H9 (cell line): ENCODE measurements around the gene TMEM41B. TPM values are rescaled to one million over a fixed set of nuclear protein-coding genes. Genes with fewer than 3 reads are reported as not detected.
A peak's percentile ranks its signal among the peaks of the same experiment; 100 is the strongest.

ENCODE experiments used
- DNase-seq: peaks from one replicate; pipeline ENCODE4 v3.0.0-alpha.2; 2017
- H2AFZ ChIP-seq: one replicate; pipeline ENCODE4 v1.6.1; 2013; ENCODE audit warnings: mild to moderate bottlenecking, low read length, control low read depth, moderate library complexity
- H2AK5ac ChIP-seq: 2 replicates; pipeline ENCODE4 v1.6.1; 2013; ENCODE audit warnings: low read length, control low read depth, mixed read lengths; ENCODE audit not compliant: insufficient read length
- H2BK120ac ChIP-seq: one replicate; pipeline ENCODE4 v1.6.1; 2013; ENCODE audit warnings: low read depth, mild to moderate bottlenecking, low read length, control low read depth, inconsistent platforms; ENCODE audit not compliant: poor library complexity, severe bottlenecking
- H2BK12ac ChIP-seq: 2 replicates; pipeline ENCODE4 v1.6.1; 2013; ENCODE audit warnings: low read length, control low read depth, mixed read lengths, low read depth; ENCODE audit not compliant: insufficient read length
- H2BK15ac ChIP-seq: 2 replicates; pipeline ENCODE4 v1.6.1; 2013; ENCODE audit warnings: low read depth, low read length, control low read depth
- H2BK20ac ChIP-seq: one replicate; pipeline ENCODE4 v1.6.1; 2013; ENCODE audit warnings: low read depth, mild to moderate bottlenecking, low read length, control low read depth, inconsistent platforms; ENCODE audit not compliant: poor library complexity, severe bottlenecking
- H2BK5ac ChIP-seq: 2 replicates; pipeline ENCODE4 v1.6.1; 2013; ENCODE audit warnings: low read length, control low read depth, mixed read lengths; ENCODE audit not compliant: insufficient read length
- H3K14ac ChIP-seq: 2 replicates; pipeline ENCODE4 v1.6.1; 2013; ENCODE audit warnings: low read length, control low read depth; ENCODE audit not compliant: insufficient read depth
- H3K18ac ChIP-seq: 2 replicates; pipeline ENCODE4 v1.6.1; 2013; ENCODE audit warnings: low read depth, mild to moderate bottlenecking, mixed read lengths, low read length, control low read depth; ENCODE audit not compliant: insufficient read length
- H3K23ac ChIP-seq: 2 replicates; pipeline ENCODE4 v1.6.1; 2013; ENCODE audit warnings: low read length, control low read depth, mixed read lengths, low read depth; ENCODE audit not compliant: insufficient read length
- H3K23me2 ChIP-seq: 2 replicates; pipeline ENCODE4 v1.6.1; 2013; ENCODE audit warnings: low read depth, mild to moderate bottlenecking, mixed read lengths, low read length, control low read depth; ENCODE audit not compliant: insufficient read length, poor library complexity, severe bottlenecking
- H3K27ac ChIP-seq: 2 replicates; pipeline ENCODE4 v1.5.1; 2013; ENCODE audit warnings: low read length, control low read depth, mixed read lengths, low read depth; ENCODE audit not compliant: insufficient read length
- H3K27me3 ChIP-seq: 2 replicates; pipeline ENCODE4 v1.6.1; 2013; ENCODE audit warnings: low read length, control low read depth, inconsistent platforms; ENCODE audit not compliant: insufficient read depth
- H3K4ac ChIP-seq: 2 replicates; pipeline ENCODE4 v1.6.1; 2013; ENCODE audit warnings: low read depth, mild to moderate bottlenecking, control low read depth, inconsistent platforms, low read length, moderate library complexity
- H3K4me1 ChIP-seq: 2 replicates; pipeline ENCODE4 v1.6.1; 2013; ENCODE audit warnings: low read length, control low read depth, inconsistent platforms; ENCODE audit not compliant: insufficient read depth
- H3K4me2 ChIP-seq: 2 replicates; pipeline ENCODE4 v1.6.1; 2013; ENCODE audit warnings: low read length, control low read depth, mixed read lengths; ENCODE audit not compliant: insufficient read length, insufficient read depth
- H3K56ac ChIP-seq: 2 replicates; pipeline ENCODE4 v1.6.1; 2013; ENCODE audit warnings: low read depth, mild to moderate bottlenecking, mixed read lengths, low read length, control low read depth; ENCODE audit not compliant: insufficient read length
- H3K79me1 ChIP-seq: 2 replicates; pipeline ENCODE4 v1.6.1; 2013; ENCODE audit warnings: low read depth, mild to moderate bottlenecking, moderate library complexity, low read length, control low read depth, inconsistent platforms; ENCODE audit not compliant: insufficient read depth, poor library complexity, severe bottlenecking
- H3K79me2 ChIP-seq: 2 replicates; pipeline ENCODE4 v1.6.1; 2013; ENCODE audit warnings: low read length, control low read depth, inconsistent platforms; ENCODE audit not compliant: insufficient read depth
- H3K9ac ChIP-seq: 2 replicates; pipeline ENCODE4 v1.6.1; 2013; ENCODE audit warnings: low read length, control low read depth, mixed read lengths; ENCODE audit not compliant: insufficient read length; ENCODE audit errors: extremely low read depth
- H3K9me3 ChIP-seq: one replicate; pipeline ENCODE4 v1.6.1; 2013; ENCODE audit warnings: low read depth, low read length, inconsistent platforms; ENCODE audit not compliant: control insufficient read depth
- H3T11ph ChIP-seq: one replicate; pipeline ENCODE4 v1.6.1; 2013; ENCODE audit warnings: mild to moderate bottlenecking, low read length, control low read depth, inconsistent platforms
- H4K20me1 ChIP-seq: one replicate; pipeline ENCODE4 v1.6.1; 2013; ENCODE audit not compliant: control insufficient read depth, insufficient read length, insufficient read depth
- H4K5ac ChIP-seq: 2 replicates; pipeline ENCODE4 v1.6.1; 2013; ENCODE audit warnings: low read depth, mild to moderate bottlenecking, mixed read lengths, low read length, control low read depth; ENCODE audit not compliant: insufficient read length
- H4K8ac ChIP-seq: replicated peaks from 2 replicates; pipeline ENCODE4 v1.6.1; 2013; ENCODE audit warnings: low read length, control low read depth, mixed read lengths, low read depth; ENCODE audit not compliant: insufficient read length
- H4K91ac ChIP-seq: 2 replicates; pipeline ENCODE4 v1.6.1; 2013; ENCODE audit warnings: low read depth, mild to moderate bottlenecking, moderate library complexity, mixed read lengths, low read length, control low read depth; ENCODE audit not compliant: insufficient read length
- H3K27ac Mint-ChIP-seq, 3 experiments: 2 replicates in 2 of 3; 3 replicates in 1 of 3; pipeline ENCODE4 v1.8.0; 2020 to 2021; ENCODE audit warnings: mixed read lengths in 3 of 3, mild to moderate bottlenecking in 1 of 3, moderate library complexity in 1 of 3
- H3K27me3 Mint-ChIP-seq: 2 replicates; pipeline ENCODE4 v1.8.0; 2021; ENCODE audit warnings: low read depth, mild to moderate bottlenecking, moderate library complexity, mixed read lengths
- H3K36me3 Mint-ChIP-seq, 3 experiments: 2 replicates in 2 of 3; 3 replicates in 1 of 3; pipeline ENCODE4 v1.8.0; 2020 to 2021; ENCODE audit warnings: low read depth in 3 of 3, mixed read lengths in 3 of 3; ENCODE audit not compliant: insufficient read depth in 1 of 3
- H3K4me1 Mint-ChIP-seq, 2 experiments: 2 replicates each; pipeline ENCODE4 v1.8.0; 2020; ENCODE audit warnings: mixed read lengths in 2 of 2
- H3K4me3 Mint-ChIP-seq, 2 experiments: 2 replicates in 1 of 2; 3 replicates in 1 of 2; pipeline ENCODE4 v1.8.0; 2020 to 2021; ENCODE audit warnings: mild to moderate bottlenecking in 2 of 2, mixed read lengths in 2 of 2, moderate library complexity in 1 of 2
- H3K9me3 Mint-ChIP-seq, 2 experiments: 2 replicates in 1 of 2; 3 replicates in 1 of 2; pipeline ENCODE4 v1.8.0; 2020; ENCODE audit warnings: mild to moderate bottlenecking in 2 of 2, mixed read lengths in 2 of 2, moderate library complexity in 1 of 2
- WGBS: extraction: QIAGEN DNeasy Blood & Tissue Kit; methylation state at CpG from one replicate; pipeline ENCODE4 v1.1.7; 2013; ENCODE audit warnings: missing lambda C conversion rate, low lambda C conversion rate, mixed read lengths; ENCODE audit not compliant: insufficient read length; ENCODE audit errors: extremely low coverage; 5-methylcytosine and 5-hydroxymethylcytosine counted together
- long read RNA-seq: library from polyadenylated mRNA; unstranded; transcript quantifications from one replicate; pipeline ENCODE4 v2.0.0, GENCODE V29; 2020
- total RNA-seq: library from RNA; stranded (reverse); gene quantifications from 2 replicates; pipeline ENCODE4 v1.2.1, GENCODE V29; 2021
- TF ChIP-seq, protein P1 (sequence below): fragments of 200-600 bp; sonication (generic); conservative IDR thresholded peaks from 3 replicates; pipeline ENCODE4 v1.8.0; 2021; ENCODE audit warnings: antibody characterized with exemption, mild to moderate bottlenecking

TMEM41B gene, protein sequence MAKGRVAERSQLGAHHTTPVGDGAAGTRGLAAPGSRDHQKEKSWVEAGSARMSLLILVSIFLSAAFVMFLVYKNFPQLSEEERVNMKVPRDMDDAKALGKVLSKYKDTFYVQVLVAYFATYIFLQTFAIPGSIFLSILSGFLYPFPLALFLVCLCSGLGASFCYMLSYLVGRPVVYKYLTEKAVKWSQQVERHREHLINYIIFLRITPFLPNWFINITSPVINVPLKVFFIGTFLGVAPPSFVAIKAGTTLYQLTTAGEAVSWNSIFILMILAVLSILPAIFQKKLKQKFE
- total RNA-seq, result 48.5 and 48.7 TPM in 2 replicates
- long read RNA-seq, transcript TMEM41B-204 (7 exons, 3,968 nt), result major isoform, 72 of 114 reads
- long read RNA-seq, transcript TMEM41B-201 (8 exons, 1,443 nt), result minor isoform, 17 of 114 reads
- long read RNA-seq, partial matches to known transcripts, result 3 of 114 reads
- long read RNA-seq, other reads (novel, unspliced or antisense), result 19 of 114 reads

DNA sequence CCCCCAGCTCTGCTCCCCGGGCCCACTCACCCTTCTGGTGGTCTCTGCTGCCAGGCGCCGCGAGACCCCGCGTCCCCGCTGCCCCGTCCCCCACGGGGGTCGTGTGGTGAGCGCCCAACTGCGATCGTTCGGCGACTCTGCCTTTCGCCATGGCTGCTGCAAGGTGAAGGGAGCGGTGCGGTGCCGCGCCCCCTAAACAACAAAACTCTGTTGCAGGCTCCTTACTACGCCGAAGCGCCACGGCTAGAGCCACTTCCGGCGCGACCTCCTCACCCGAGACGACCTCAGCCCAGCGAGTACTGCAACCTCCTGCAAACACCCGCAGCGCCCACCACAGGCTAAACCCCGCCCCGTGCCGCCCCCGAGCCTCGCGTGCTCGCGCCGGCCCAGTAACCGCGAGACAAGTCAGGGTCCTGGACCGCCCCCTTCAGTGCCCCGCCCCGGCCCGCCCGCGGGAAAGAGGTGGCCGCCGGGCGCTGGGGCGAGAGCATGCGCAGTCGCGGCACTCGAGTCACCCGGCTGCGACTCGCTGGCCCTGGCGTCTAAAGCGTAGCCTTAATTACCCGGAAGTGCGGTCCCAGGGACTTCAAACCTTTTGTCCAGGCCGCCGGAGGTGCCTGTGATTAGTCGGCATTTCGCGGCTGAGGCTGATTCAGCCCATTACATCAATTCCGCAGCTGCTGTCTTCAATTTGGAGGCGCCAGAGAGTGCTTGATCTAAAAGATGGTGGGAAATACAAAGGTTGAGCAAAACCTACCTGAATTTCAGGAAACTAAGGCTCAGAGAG lies at the start of gene TMEM41B:
Gene TMEM41B (minus strand): TSS at position 303 of the 787 bp plus-strand sequence. CDS start 152 bp downstream, at position 151.
- no peak within 1 kb of the TSS for H4K8ac ChIP-seq
- DNase-seq, result peak; percentile 100
- no peaks in the 10 kb centered on the region for H3K9me3 ChIP-seq
- H2BK15ac ChIP-seq, result no peak within 1 kb of the TSS
- no peak within 1 kb of the TSS for H2BK12ac ChIP-seq
- Mint-ChIP-seq H3K4me1 (peaks cover 45 to 46% of the 10 kb centered on the region in 2 experiments), H3K9me3 (no peaks in the 10 kb centered on the region), H3K27ac (peak within 1 kb of the TSS; percentile 98 to 99 (median 98)), H3K36me3 (peaks cover 4 to 13% (median 8%) of the 10 kb centered on the region in 3 experiments; a peak in 4 of 7 replicates), H3K4me3 (peak within 1 kb of the TSS; percentile 96 to 99), H3K27me3 (no peaks in the 10 kb centered on the region)
- no peaks in the 10 kb centered on the region for H4K20me1 ChIP-seq
- H3K56ac ChIP-seq, result no peak within 1 kb of the TSS
- H3K4me1 ChIP-seq, result peaks cover 3% of the 10 kb centered on the region; the same call in 1 of the 2 replicates
- H2BK5ac ChIP-seq, result no peak within 1 kb of the TSS
- H3K14ac ChIP-seq, result peak within 1 kb of the TSS; percentile 60
- peaks cover 4% of the 10 kb centered on the region for H3K79me1 ChIP-seq
- H2BK120ac ChIP-seq, result no peak within 1 kb of the TSS
- peaks cover 7% of the 10 kb centered on the region for H3K23me2 ChIP-seq
- peak within 1 kb of the TSS; percentile 92 for H3K27ac ChIP-seq
- H3K9ac ChIP-seq, result peak within 1 kb of the TSS; percentile 92
- H3K23ac ChIP-seq, result no peak within 1 kb of the TSS
- peak within 1 kb of the TSS; percentile 89 for H3K4me2 ChIP-seq
- peaks cover 29% of the 10 kb centered on the region; the same call in 1 of the 2 replicates for H3K79me2 ChIP-seq
- no peaks in the 10 kb centered on the region for H3K27me3 ChIP-seq
- peak within 1 kb of the TSS; percentile 70 for H3K18ac ChIP-seq
- H2AK5ac ChIP-seq, result no peak within 1 kb of the TSS
- no peak within 1 kb of the TSS for H3K4ac ChIP-seq
- no CpG with 5 or more reads among the region's 71 CpGs for WGBS
- TF ChIP-seq, protein P1, sequence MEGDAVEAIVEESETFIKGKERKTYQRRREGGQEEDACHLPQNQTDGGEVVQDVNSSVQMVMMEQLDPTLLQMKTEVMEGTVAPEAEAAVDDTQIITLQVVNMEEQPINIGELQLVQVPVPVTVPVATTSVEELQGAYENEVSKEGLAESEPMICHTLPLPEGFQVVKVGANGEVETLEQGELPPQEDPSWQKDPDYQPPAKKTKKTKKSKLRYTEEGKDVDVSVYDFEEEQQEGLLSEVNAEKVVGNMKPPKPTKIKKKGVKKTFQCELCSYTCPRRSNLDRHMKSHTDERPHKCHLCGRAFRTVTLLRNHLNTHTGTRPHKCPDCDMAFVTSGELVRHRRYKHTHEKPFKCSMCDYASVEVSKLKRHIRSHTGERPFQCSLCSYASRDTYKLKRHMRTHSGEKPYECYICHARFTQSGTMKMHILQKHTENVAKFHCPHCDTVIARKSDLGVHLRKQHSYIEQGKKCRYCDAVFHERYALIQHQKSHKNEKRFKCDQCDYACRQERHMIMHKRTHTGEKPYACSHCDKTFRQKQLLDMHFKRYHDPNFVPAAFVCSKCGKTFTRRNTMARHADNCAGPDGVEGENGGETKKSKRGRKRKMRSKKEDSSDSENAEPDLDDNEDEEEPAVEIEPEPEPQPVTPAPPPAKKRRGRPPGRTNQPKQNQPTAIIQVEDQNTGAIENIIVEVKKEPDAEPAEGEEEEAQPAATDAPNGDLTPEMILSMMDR, result no peak
- H3T11ph ChIP-seq, result peak within 1 kb of the TSS; percentile 48
- no peak within 1 kb of the TSS for H2AFZ ChIP-seq
- H2BK20ac ChIP-seq, result no peak within 1 kb of the TSS
- no peak within 1 kb of the TSS for H4K91ac ChIP-seq
- peak within 1 kb of the TSS; percentile 65 for H4K5ac ChIP-seq
